ENCODE data around the gene FGF12.
A peak's percentile ranks its signal among the peaks of the same experiment; 100 is the strongest.
"Not testable (repeated sequence)": the region's sequence is repeated elsewhere in the genome, so short reads cannot be mapped to it uniquely, and the experiment has no call there.

Gene FGF12

GRCh38 chr3:192727032-192727847 lies at the start of gene FGF12:
TSS of gene FGF12 (minus strand) at chr3:192727541.
- DNase-seq (ENCODE audit: low spot score), result no peak

GRCh38 chr3:192774341-192774740 lies 47.0 kb upstream of the FGF12 start:
- not testable (repeated sequence) for DNase-seq (ENCODE audit: low spot score)

DNA sequence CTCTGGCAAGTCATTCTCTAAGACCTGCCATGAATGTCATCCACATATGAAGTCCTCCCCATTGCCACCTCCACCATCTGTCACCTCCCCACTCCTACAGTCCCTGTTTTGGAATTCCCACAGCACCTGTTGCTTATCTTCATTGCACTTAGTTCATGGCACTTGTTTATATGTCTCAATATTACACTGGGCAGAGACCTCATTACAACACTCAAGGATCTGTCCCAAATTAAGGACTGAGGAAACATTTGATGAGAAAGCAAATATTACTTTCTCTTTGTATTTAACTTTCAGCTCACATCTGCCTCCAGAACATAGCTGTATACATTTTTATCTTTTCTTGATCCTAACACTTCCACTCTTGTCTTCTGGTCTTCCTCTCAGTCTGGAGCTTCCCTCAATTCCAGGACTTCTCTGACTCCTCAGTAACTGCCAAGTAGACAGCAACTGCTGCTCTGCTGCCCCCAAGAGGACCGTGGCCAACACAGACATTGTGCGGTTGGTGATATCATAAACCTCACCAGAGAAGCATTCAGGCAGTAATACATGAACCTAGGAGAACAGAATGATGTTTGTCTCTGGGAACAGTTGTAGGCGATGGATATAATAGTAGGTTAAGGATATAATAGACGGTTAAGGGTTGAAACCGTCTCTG lies 45.0 kb upstream of the FGF12 start:
- peak; percentile 18 for DNase-seq (ENCODE audit: low spot score)

DNA sequence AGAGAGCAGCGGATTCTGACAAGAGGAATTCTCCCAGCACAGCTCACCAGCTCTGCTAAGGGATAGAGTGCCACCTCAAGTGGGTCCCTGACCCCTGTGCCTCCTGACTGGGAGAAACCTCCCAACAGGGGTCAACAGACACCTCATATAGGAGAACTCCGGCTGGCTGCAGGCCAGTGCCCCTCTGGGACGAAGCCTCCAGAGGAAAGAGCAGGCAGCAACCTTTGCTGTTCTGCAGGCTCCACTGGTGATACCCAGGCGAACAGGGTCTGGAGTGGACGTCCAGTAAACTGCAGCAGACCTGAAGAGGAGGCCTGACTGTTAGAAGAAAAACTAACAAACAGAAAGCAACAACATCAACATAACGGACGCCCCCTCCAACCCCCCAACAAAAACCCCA lies 31.3 kb upstream of the FGF12 start:
- DNase-seq (ENCODE audit: low spot score), result no peak

DNA sequence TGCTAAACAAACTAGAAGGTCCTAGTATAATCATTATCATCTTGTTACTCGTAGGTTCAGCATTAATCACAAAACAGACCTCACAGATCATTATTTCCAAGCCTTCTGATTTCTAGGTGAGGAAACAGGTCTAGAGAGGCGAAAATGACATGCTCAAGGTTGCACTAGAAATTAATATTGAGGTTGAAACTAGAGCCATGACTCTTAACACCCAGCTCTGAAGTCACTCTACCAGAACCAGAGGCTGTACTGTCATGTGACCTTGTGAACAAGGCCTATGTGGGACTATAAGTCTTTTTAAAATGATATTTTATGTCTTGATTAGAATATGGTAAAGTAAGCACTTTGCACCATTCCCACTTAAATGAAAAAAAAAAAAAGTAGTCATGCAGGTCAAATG lies 23.8 kb upstream of the FGF12 start:
- DNase-seq (ENCODE audit: low spot score), result no peak

GRCh38 chr3:192750201-192750600 lies 22.9 kb upstream of the FGF12 start:
- no peak for DNase-seq (ENCODE audit: low spot score)

DNA sequence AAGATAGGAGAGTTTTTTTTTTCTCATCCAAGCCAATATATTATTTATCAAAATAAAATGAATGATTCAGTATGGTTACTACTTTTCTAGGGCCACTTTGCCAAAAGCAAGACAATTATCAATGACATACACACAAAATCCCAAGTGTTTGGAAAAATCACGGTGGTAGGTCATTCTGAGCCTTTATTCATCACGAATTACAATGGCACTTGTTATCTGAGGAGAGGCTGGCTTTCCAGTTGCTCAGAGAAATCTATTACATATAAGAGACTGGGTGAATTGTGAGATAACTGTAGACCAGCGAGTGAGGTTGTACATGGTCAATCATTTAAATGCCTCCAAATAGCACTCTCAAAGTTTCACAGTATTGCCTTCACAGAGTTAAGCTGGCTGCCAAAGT lies 20.4 kb upstream of the FGF12 start:
- DNase-seq (ENCODE audit: low spot score), result no peak

DNA sequence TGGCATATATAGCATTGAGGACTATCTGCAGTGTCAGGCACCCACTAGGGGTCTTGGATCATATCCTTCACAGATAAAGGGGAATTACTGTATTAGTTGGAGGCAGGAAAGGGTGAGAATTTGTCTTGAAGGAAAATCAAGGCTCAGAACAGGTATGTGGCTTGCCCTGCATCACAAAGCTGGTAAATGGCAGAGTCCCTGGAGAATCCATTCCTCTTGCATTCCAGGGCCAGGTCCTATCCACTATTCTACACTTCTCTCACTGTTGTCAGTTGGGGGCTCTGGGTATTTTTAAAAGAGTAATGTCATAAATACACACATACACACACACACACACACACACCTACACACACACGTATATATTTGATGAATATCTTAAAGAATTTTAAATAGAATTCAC lies 19.8 kb upstream of the FGF12 start:
- DNase-seq (ENCODE audit: low spot score), result no peak

- no peak for DNase-seq (ENCODE audit: low spot score)
Observed at GRCh38 chr3:192745150-192745549, 17.8 kb upstream of the FGF12 start.

DNA sequence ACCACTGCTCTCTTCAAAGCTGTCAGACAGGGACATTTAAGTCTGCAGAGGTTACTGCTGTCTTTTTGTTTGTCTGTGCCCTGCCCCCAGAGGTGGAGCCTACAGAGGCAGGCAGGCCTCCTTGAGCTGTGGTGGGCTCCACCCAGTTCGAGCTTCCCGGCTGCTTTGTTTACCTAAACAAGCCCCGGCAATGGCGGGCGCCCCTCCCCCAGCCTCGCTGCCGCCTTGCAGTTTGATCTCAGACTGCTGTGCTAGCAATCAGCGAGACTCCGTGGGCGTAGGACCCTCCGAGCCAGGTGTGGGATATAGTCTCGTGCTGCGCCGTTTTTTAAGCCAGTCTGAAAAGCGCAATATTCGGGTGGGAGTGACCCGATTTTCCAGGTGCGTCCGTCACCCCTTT lies 17.3 kb upstream of the FGF12 start:
- DNase-seq (ENCODE audit: low spot score), result not testable (repeated sequence)

- no peak for DNase-seq (ENCODE audit: low spot score)
Observed at GRCh38 chr3:192737506-192737905, 10.2 kb upstream of the FGF12 start.

GRCh38 chr3:192731233-192731632 lies 3.9 kb upstream of the FGF12 start:
- no peak for DNase-seq (ENCODE audit: low spot score)

DNA sequence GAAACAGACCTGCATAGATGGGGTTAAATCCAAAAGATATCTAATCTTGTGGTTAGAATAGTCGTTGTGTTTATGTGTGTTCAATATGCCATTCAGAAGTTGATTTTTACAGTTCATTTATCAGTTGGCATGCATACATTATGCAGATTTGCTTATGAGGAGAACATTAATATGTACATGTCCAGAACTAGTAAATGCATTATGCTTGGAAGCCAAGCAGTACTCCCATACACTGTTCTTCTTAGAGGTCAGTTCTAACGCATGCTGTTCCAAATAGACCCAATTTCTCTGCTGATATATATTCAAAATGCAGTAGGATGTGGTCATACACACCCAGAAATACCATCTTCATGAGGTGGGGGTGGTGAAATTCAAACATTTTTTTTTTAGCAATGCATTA lies 956 bp downstream of the FGF12 start:
- DNase-seq (ENCODE audit: low spot score), result no peak

DNA sequence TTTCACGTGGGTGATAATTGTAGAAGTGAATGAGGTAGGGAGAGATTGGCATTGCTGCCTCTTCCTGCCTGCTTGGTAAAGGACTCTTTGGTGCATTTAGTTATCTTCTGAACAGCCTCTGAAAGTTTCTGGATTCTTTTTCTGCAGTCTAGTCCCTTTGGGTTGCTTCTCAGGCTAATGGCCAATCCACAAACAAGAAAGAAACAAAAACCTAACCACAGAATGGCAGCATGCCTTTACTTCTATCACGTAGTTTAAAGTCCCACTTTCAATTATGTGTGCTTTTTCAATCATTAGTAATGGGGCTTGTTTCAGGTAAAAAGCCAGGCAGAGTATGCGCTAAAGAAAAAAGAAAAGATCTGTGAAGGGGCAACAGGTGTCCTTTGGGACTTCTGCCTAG lies 7.4 kb downstream of the FGF12 start:
- DNase-seq (ENCODE audit: low spot score), result no peak

- DNase-seq (ENCODE audit: low spot score), result no peak
Observed at GRCh38 chr3:192718156-192718555, 9.2 kb downstream of the FGF12 start.

DNA sequence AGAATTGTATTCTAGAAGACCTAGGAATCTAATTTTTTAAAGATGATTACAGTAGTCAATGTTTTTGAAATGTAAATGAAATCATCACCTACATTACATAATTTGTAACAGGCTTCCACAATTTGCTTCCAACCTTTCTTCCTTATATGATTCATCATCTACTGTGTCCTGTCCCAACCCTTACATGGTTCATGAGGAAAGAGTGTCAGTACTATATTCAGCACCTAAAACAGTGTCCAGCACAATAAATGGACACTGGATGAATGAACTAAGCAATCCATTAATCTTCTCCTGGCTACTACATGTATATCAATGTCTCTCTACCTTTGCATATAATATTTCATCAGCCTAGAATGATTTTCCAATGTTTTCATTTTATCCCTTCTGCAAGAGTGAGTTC lies 12.2 kb downstream of the FGF12 start:
- no peak for DNase-seq (ENCODE audit: low spot score)

DNA sequence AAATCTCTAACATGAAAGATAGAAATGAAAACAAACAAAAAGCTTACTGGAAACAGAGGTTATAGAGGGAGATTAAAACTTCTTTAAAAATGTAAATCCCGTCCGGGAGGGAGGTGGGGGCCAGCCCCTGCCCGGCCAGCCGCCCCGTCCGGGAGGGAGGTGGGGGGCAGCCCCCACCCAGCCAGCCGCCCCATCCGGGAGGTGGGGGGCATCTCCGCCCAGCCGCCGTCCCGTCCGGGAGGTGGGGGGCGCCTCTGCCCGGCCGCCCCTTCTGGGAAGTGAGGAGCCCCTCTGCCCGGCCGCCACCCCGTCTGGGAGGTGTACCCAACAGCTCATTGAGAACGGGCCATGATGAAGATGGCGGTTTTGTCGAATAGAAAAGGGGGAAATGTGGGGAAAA lies 16.2 kb downstream of the FGF12 start:
- DNase-seq (ENCODE audit: low spot score), result not testable (repeated sequence)

DNA sequence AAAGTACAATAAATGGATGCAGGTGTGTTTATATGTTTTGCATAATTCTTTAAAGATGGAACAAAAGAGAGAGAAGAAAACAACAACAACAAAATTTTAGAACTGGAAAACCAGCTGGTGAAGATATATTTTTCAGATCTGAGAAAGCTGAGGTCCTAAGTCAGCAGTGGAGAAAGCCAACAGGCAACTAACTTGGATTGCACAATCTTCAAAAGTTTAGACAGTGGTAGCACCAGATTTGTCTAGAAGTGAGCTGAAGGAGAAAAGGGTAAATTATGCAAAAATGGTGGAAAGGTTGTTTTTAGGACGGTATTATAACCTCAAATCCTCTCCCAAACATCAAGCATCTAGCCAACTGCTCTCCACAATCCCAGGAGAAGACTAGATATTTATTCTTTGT lies 17.0 kb downstream of the FGF12 start:
- no peak for DNase-seq (ENCODE audit: low spot score)

- DNase-seq (ENCODE audit: low spot score), result no peak
Observed at GRCh38 chr3:192706272-192706671, 21.1 kb downstream of the FGF12 start.

DNA sequence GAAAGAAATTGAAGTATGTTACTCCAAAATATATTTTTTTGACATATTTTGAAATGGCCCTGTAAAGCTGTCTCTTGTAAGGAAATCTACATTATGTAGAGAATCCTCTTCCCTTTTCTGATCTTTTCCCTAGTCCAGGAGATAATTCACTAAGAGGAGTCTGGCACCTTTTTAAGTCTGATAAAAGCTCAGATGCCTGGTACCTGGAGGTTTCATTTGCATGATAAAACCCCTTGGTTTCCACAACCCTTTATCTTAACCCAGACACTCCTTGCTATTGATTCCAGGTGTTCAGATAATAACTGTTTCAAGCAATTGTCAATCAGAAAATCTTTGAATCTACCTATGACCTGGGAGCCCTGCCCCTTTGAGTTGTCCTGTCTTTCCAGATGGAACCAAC lies 26.5 kb downstream of the FGF12 start:
- DNase-seq (ENCODE audit: low spot score), result no peak

DNA sequence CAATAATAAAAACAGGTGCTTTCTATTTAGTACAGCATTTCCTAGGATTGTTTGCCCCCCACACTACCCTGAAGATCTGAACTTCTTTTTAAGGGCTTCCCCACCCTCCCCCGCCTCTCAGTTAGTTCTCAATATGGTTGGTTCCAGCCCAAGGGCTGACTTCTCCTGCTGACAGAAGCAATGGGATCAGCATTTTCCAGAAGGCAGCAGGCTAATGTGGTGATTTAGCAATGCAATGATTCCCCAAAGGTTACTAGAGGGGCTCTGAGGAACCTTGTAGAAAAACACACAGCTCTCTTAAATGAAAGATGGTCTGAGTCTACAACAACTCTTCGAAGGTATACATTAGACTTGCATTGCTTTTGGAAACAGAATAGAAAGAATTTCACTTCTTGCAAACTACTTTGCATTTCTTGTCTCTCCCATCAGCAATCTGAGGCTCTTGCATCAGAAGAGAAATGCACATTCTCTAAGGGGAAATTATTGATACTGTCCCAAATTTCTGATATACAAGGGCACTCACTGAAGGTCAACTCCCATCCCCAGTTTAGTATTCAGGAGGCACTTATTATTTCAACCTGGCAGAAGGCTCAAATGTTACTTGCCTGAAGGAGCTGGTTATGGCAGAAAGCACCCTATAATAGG lies 30.3 kb downstream of the FGF12 start:
- no peak for DNase-seq (ENCODE audit: low spot score)

GRCh38 chr3:192687488-192688152 lies 39.7 kb downstream of the FGF12 start:
- DNase-seq (ENCODE audit: low spot score), result no peak

- no peak for DNase-seq (ENCODE audit: low spot score)
Observed at GRCh38 chr3:192685801-192686200, 41.5 kb downstream of the FGF12 start.
